Astrocyte of the cerebellum (primary cell): ENCODE data around the gene CDH19.
"Not testable (repeated sequence)": the region's sequence is repeated elsewhere in the genome, so short reads cannot be mapped to it uniquely, and the experiment has no call there.

ENCODE experiments used
- DNase-seq: peaks from one replicate; pipeline ENCODE4 v3.0.0-alpha.2; 2011; ENCODE audit warnings: low read depth
- H3K4me3 ChIP-seq: 2 replicates; pipeline ENCODE4 v1.5.1; 2011; ENCODE audit warnings: mild to moderate bottlenecking, low read depth, low read length, moderate library complexity
- in situ Hi-C: cut with HindIII; loops from 2 replicates; pipeline ENCODE4 v1.10.0; 2017; ENCODE audit warnings: low sequenced_read_pairs
- TF ChIP-seq, protein P1 (sequence below): IDR thresholded peaks from 2 replicates; pipeline ENCODE4 v1.5.1; 2012; ENCODE audit warnings: low read length, low read depth, moderate library complexity, mild to moderate bottlenecking; ENCODE audit errors: missing control alignments

The CDH19 gene

GRCh38 chr18:66508937-66509336 lies 95.0 kb downstream of the CDH19 start:
- TF ChIP-seq, protein P1, sequence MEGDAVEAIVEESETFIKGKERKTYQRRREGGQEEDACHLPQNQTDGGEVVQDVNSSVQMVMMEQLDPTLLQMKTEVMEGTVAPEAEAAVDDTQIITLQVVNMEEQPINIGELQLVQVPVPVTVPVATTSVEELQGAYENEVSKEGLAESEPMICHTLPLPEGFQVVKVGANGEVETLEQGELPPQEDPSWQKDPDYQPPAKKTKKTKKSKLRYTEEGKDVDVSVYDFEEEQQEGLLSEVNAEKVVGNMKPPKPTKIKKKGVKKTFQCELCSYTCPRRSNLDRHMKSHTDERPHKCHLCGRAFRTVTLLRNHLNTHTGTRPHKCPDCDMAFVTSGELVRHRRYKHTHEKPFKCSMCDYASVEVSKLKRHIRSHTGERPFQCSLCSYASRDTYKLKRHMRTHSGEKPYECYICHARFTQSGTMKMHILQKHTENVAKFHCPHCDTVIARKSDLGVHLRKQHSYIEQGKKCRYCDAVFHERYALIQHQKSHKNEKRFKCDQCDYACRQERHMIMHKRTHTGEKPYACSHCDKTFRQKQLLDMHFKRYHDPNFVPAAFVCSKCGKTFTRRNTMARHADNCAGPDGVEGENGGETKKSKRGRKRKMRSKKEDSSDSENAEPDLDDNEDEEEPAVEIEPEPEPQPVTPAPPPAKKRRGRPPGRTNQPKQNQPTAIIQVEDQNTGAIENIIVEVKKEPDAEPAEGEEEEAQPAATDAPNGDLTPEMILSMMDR: no peak
- in situ Hi-C loops: no loop called here
- H3K4me3 ChIP-seq: no peak overlapping the region
- no peak for DNase-seq

DNA sequence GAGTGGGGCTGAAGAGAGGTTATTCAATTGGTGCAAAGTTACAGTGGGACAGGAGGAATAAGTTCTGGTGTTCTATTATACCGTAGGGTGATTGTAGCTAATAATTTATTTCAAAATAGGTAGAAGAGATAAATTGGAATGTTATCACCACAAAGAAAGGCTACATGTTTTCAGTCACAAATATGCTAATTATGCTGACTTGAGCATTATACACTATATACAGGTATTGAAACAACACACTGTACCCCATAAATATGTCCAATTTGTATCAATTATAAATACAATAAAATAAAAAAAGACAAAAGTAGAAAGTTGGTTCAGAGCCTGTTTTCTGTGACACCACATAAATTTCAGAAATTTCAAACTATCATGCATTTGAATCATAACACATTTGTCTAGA lies 97.7 kb downstream of the CDH19 start:
- no peak overlapping the region for H3K4me3 ChIP-seq
- TF ChIP-seq, protein P1: no peak
- in situ Hi-C loops: no loop called here
- no peak for DNase-seq

- in situ Hi-C loops: no loop called here
- no peak overlapping the region for H3K4me3 ChIP-seq
Measured at GRCh38 chr18:66497351-66497750, 106.5 kb downstream of the CDH19 start.

DNA sequence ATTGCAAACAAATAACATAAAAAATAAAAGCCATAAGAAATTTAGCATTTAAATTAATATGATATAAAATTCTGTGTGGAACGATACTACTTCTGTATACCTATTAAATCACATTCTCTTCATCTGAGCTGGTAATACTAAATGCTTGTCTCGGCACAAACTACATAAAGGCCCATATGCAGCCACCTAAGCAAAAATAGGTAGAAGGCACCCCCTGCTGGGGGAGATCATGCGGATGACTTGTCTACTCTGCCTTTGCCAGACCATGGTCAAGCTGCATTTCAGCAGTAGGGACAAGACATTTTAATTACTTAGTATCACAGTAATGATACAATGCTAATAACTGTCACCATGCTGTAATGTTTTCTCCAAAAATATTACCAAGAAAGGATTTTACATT lies 108.0 kb downstream of the CDH19 start:
- no peak overlapping the region for H3K4me3 ChIP-seq
- DNase-seq: peak; percentile 4
- TF ChIP-seq, protein P1: peak; percentile 27
- in situ Hi-C loops: no loop called here

More at GRCh38 chr18:66497351-66497750, 106.5 kb downstream of the CDH19 start:
- TF ChIP-seq, protein P1: no peak
- no peak for DNase-seq

DNA sequence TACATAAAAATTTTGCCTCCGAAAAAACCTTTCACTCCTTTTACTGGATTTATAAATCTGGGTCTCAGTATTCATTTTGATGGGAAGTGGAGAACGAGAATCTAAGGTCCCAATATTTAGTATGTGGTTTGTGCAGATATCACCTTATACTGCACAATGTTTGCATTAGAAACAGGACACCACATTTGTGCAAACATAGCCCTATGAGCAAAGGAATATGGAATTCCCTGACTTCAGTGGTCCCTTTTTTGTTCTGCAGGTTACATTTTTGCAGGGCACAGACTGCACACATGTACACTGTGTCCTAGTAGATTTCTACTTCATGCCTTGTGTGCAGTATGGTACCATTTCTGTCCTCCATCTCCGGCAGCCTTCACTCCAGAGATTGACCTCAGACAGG lies 130.0 kb downstream of the CDH19 start:
- DNase-seq: no peak
- in situ Hi-C loops: no loop called here
- H3K4me3 ChIP-seq: no peak overlapping the region
- TF ChIP-seq, protein P1: no peak

- DNase-seq, H3K4me3 ChIP-seq, in situ Hi-C loops: not testable (repeated sequence)
Measured at GRCh38 chr18:66466184-66466583, 137.7 kb downstream of the CDH19 start.

DNA sequence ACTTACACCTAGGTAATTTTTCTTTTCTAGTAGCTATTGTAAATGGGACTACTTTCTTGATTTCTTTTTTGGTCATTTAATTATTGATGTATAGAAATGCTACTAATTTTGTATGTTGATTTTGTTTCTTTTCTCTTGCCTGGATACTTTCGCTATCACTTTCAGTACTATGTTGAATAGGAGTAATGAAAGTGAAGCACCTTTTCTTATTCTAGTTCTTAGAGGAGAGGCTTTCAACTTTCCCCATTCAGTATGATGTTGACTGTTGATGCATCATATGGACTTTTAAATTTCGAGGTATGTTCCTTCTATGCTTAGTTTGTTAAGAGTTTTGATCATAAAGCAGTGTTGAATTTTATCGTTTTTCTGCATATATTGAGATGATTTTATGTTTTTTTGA lies 142.5 kb downstream of the CDH19 start:
- H3K4me3 ChIP-seq: no peak overlapping the region
- in situ Hi-C loops: no loop called here
- TF ChIP-seq, protein P1: no peak
- no peak for DNase-seq
